Stimulated activated CD8-positive, alpha-beta memory T cell treated with anti-CD3 and anti-CD28 coated beads, Interleukin-4, amount 100 ng/mL, for 24 hours (primary cell): Measurements from ENCODE around the gene MRPL36.

Source experiments
- DNase-seq: peaks from one replicate; pipeline ENCODE4 v3.0.0-alpha.2; 2020; ENCODE audit warnings: low read depth

Gene MRPL36

GRCh38 chr5:1764606-1764960 lies 35.1 kb downstream of the MRPL36 start:
- no peak for DNase-seq

GRCh38 chr5:1763960-1764605 lies 35.6 kb downstream of the MRPL36 start:
- DNase-seq, result no peak

- DNase-seq, result no peak
Measured at GRCh38 chr5:1763548-1763911, 36.1 kb downstream of the MRPL36 start.

- DNase-seq, result no peak
Measured at GRCh38 chr5:1762883-1763547, 36.6 kb downstream of the MRPL36 start.

- DNase-seq, result no peak
Measured at GRCh38 chr5:1762121-1762882, 37.3 kb downstream of the MRPL36 start.

GRCh38 chr5:1761453-1761755 lies 38.2 kb downstream of the MRPL36 start:
- DNase-seq, result no peak

- DNase-seq, result no peak
Measured at GRCh38 chr5:1760656-1761452, 38.8 kb downstream of the MRPL36 start.

- no peak for DNase-seq
Measured at GRCh38 chr5:1760231-1760630, 39.4 kb downstream of the MRPL36 start.

- no peak for DNase-seq
Measured at GRCh38 chr5:1759378-1759970, 40.2 kb downstream of the MRPL36 start.

- no peak for DNase-seq
Measured at GRCh38 chr5:1758574-1758973, 41.1 kb downstream of the MRPL36 start.

- DNase-seq, result no peak
Measured at GRCh38 chr5:1757511-1757910, 42.1 kb downstream of the MRPL36 start.

GRCh38 chr5:1756481-1756880 lies 43.2 kb downstream of the MRPL36 start:
- DNase-seq, result no peak

- DNase-seq, result no peak
Measured at GRCh38 chr5:1755321-1755949, 44.2 kb downstream of the MRPL36 start.

GRCh38 chr5:1754531-1755220 lies 45.0 kb downstream of the MRPL36 start:
- DNase-seq, result no peak

- no peak for DNase-seq
Measured at GRCh38 chr5:1753490-1753889, 46.1 kb downstream of the MRPL36 start.

GRCh38 chr5:1752881-1753280 lies 46.8 kb downstream of the MRPL36 start:
- no peak for DNase-seq

GRCh38 chr5:1751864-1752822 lies 47.5 kb downstream of the MRPL36 start:
- DNase-seq, result no peak

- DNase-seq, result no peak
Measured at GRCh38 chr5:1751026-1751863, 48.4 kb downstream of the MRPL36 start.

- DNase-seq, result no peak
Measured at GRCh38 chr5:1750469-1750868, 49.2 kb downstream of the MRPL36 start.
